ENCODE data around the gene NHS.

- TF ChIP-seq CTCF (optimal IDR thresholded peaks at IDR 0.05 in 1 of 3, IDR thresholded peaks at IDR 0.05 in 1 of 3, conservative IDR thresholded peaks at IDR 0.05 in 1 of 3; ENCODE audit: extremely low read depth in 1 of 3, insufficient read depth in 2 of 3, low read length in 3 of 3) (no peak), EZH2 (IDR thresholded peaks at IDR 0.05; ENCODE audit: low read length) (no peak)
Observed at GRCh38 chrX:17669891-17670290, 294.9 kb downstream of the NHS start.
